Psoas muscle (tissue), 8 donors: ENCODE results near the gene SAMD13. TPM values are rescaled to one million over a fixed set of nuclear protein-coding genes. Genes with fewer than 3 reads are reported as not detected.

Experiments used
- ATAC-seq, 4 donors: fragments of 200-7000 bp; cut with Tn5 transposase; one replicate each; pipeline ENCODE4 v1.9.1; 2020; ENCODE audit warnings: moderate library complexity in 3 of 4, mild to moderate bottlenecking in 2 of 4
- DNase-seq, 2 donors: peaks; one replicate each; pipeline ENCODE4 v3.0.0-alpha.2; 2020
- H3K27ac ChIP-seq: fragments of 200-600 bp; one replicate; pipeline ENCODE4 v1.8.0; 2022
- H3K27me3 ChIP-seq, 3 donors: fragments of 200-600 bp in 1 of 3; one replicate each; pipeline versions ENCODE4 v1.6.1 to v1.8.0; 2013 to 2022; ENCODE audit warnings: low read length in 2 of 3, mild to moderate bottlenecking in 2 of 3, moderate library complexity in 1 of 3; ENCODE audit not compliant: insufficient read depth in 3 of 3
- H3K36me3 ChIP-seq, 2 donors: fragments of 200-600 bp in 1 of 2; one replicate each; pipeline versions ENCODE4 v1.6.1 to v1.8.0; 2013 to 2022; ENCODE audit warnings: low read depth in 1 of 2, mild to moderate bottlenecking in 1 of 2, moderate library complexity in 1 of 2; ENCODE audit not compliant: insufficient read depth in 1 of 2
- H3K4me1 ChIP-seq: fragments of 200-600 bp; one replicate; pipeline ENCODE4 v1.8.0; 2022
- H3K4me3 ChIP-seq: fragments of 200-600 bp; one replicate; pipeline ENCODE4 v1.8.0; 2022; ENCODE audit warnings: mild to moderate bottlenecking
- H3K9me3 ChIP-seq: fragments of 200-600 bp; one replicate; pipeline ENCODE4 v1.8.0; 2022
- WGBS, 3 donors: extraction: QIAGEN DNeasy Blood & Tissue Kit; methylation state at CpG; one replicate each; pipeline versions ENCODE4 v1.1.6 to v1.1.7; 2013; 5-methylcytosine and 5-hydroxymethylcytosine counted together
- intact Hi-C, 2 donors: fragments of 100-400 bp; cut with DNase I; formaldehyde crosslinking; loops; one replicate each; pipeline versions ENCODE4 v1.11.0 to v1.14.2; 2022
- long read RNA-seq, 2 donors: library from polyadenylated mRNA; unstranded; transcript quantifications; one replicate each; pipeline ENCODE4 v2.0.0, GENCODE V29; 2021
- polyA plus RNA-seq, 3 donors: library from polyadenylated mRNA; stranded (reverse); fragments of 200-250 nt; gene quantifications; one replicate each; pipeline ENCODE4 v1.2.3, GENCODE V29; 2013
- total RNA-seq, 4 donors: library from RNA; stranded (reverse); fragmentation: NEBNext Ultra II Directional in 2 of 4; extraction: Animal tissue kit (Norgen Biotek cat#: 25700) in 2 of 4; gene quantifications; one replicate each; pipeline versions ENCODE4 v1.2.1 to v1.2.4, GENCODE V29; 2021 to 2023
- TF ChIP-seq, protein P1 (sequence below): fragments of 200-600 bp; IDR thresholded peaks from one replicate; pipeline ENCODE4 v1.8.0; 2022; ENCODE audit warnings: antibody characterized with exemption
- donor health status: healthy with polysubstance abuse.
- donor health status: DM: no; HTN: no; CAD: no; lungs with moderate emphysema.
- donor health status: Bipolar disorder and iron deficiency.
- donor health status: healthy.
- donor health status: DM: yes; HTN: yes; CAD: no.
- donor health status: DM: no; HTN: no; CAD: no.
- donor health status: DM: no; HTN: no; CAD: no.
- donor health status: DM: yes; HTN: yes; CAD: no.

The SAMD13 gene, protein sequence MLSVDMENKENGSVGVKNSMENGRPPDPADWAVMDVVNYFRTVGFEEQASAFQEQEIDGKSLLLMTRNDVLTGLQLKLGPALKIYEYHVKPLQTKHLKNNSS
- total RNA-seq (1 to 10 TPM in 2 of 4 donors, under 1 TPM in 2; 0.65 to 3.2 (median 1.3) TPM), polyA plus RNA-seq (1 to 10 TPM in 2 of 3 donors, under 1 TPM in 1; 0.53 to 6.8 (median 5.5) TPM)
- long read RNA-seq, donor 1 = 0 reads
- long read RNA-seq, donor 2 = 0 reads

DNA sequence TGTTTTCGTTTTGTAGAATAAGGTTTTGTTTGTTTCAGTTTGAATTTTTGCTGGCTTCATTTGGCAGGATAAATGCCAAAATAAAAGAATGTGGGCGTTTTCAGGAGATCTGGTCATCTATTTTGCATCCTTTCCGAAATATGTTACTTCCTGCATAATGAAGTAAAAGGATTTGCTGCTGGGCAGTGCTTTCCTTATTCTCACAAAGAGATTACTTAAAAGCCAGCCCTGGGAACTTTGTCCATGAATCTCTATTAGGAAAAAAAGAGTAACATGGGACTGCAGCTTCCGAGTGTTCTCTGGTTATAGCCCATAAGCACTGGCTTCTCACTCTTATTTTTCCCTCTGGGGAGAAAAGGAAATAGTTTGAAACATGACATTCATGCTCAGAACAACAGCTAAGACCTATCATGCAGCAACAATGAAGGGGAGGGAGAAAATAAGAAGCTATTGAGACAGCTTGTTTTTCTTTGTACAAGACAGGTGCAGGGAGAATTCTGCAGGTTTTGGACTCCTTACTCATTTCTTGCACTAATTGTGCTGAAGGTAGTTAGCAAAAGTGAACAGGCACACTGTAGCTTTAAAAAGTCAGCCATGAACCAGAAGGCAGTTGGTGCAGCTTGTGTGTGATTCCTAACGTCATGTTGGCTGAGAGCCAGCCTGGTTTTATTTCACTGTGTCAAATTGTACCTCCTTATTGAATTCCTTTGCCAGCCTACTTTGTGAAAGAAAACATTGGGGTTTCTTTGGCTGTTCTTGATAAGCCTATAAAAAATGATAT lies at the start of gene SAMD13:
Gene SAMD13 (plus strand): TSS at position 705 of the 781 bp plus-strand sequence. CDS start 1,527 bp downstream, outside the sequence.
- WGBS, 3 donors = 7 to 9% (median 7%) methylated on average over 5 of the region's 5 CpGs
- TF ChIP-seq, protein P1, sequence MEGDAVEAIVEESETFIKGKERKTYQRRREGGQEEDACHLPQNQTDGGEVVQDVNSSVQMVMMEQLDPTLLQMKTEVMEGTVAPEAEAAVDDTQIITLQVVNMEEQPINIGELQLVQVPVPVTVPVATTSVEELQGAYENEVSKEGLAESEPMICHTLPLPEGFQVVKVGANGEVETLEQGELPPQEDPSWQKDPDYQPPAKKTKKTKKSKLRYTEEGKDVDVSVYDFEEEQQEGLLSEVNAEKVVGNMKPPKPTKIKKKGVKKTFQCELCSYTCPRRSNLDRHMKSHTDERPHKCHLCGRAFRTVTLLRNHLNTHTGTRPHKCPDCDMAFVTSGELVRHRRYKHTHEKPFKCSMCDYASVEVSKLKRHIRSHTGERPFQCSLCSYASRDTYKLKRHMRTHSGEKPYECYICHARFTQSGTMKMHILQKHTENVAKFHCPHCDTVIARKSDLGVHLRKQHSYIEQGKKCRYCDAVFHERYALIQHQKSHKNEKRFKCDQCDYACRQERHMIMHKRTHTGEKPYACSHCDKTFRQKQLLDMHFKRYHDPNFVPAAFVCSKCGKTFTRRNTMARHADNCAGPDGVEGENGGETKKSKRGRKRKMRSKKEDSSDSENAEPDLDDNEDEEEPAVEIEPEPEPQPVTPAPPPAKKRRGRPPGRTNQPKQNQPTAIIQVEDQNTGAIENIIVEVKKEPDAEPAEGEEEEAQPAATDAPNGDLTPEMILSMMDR = no peak
- Histone ChIP-seq H3K4me1 (peaks cover 31% of the 10 kb centered on the region), H3K4me3 (peak within 1 kb of the TSS; percentile 96), H3K27ac (peak within 1 kb of the TSS; percentile 95), H3K27me3 (no peaks in the 10 kb centered on the region), H3K9me3 (no peaks in the 10 kb centered on the region), H3K36me3 (no peaks in the 10 kb centered on the region)
- intact Hi-C loops = loop anchor here (5.0 to 10.0 kb wide), 4 partner anchors 61 to 206 kb away; partner anchors contain the start of genes GNG5 (in 1 of the 2) and SPATA1 (in 1 of the 2)
- ATAC-seq = peak; percentile 48 to 66 (median 58)
- peak; percentile 50 to 65 for DNase-seq

DNA sequence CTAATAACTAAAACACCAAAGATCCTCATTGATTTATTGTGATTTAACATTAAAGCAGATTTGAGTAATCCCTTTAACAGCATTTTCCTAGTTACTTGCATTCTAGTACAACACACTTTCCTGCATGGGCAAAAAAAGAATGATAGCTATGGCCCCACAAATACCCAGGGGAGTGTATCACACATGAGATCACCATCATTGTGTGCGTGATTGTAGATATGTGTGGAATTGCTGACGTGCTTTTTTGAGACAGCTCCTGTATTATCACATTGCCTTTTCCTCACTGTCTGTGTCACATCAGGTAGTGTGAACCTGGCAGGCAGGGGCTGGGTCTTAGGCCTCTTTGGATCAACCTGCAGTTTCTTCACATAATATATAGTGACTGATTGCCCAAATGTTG lies 48.5 kb upstream of the SAMD13 start:
- TF ChIP-seq, protein P1 = no peak
- no peak for DNase-seq
- H3K4me3 ChIP-seq = no peak overlapping the region
- peak in 2 of 4 donors; percentile 27 to 28 for ATAC-seq
- H3K4me1 ChIP-seq = peaks cover 8% of the 10 kb centered on the region
- peaks cover 5% of the 10 kb centered on the region for H3K9me3 ChIP-seq
- intact Hi-C loops = no loop called here
- H3K36me3 ChIP-seq = no peaks in the 10 kb centered on the region
- no peaks in the 10 kb centered on the region for H3K27me3 ChIP-seq
- 31 to 39% (median 36%) methylated on average over 2 of the region's 2 CpGs for WGBS, 3 donors
- no peak overlapping the region for H3K27ac ChIP-seq

DNA sequence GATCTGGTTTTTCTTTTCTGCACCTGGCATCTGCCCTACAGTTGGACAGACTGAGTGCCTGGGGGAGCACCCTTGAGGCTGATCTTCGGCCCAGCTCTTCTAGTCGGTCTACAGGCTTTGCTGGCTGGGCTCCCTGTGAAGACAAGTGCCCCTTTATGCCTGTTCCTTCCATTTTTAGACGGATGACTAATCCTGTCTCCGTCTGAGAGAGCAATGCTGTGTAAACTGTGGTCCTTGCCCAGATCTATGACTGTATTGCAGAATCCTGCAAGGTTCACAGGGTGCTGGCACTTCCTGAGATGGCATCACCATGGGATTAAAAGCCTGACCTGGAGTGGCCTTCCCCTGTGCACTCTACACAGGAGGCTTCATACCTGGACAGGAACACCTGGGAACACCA lies 47.6 kb upstream of the SAMD13 start:
- WGBS, 3 donors = 20 to 32% (median 24%) methylated on average over 4 of the region's 4 CpGs
- ATAC-seq = peak; percentile 98 to 99 (median 99)
- Histone ChIP-seq H3K9me3 (peaks cover 5% of the 10 kb centered on the region), H3K36me3 (no peaks in the 10 kb centered on the region), H3K27ac (no peak overlapping the region), H3K27me3 (no peaks in the 10 kb centered on the region), H3K4me1 (peaks cover 8% of the 10 kb centered on the region), H3K4me3 (no peak overlapping the region)
- DNase-seq = peak; percentile 34 to 68
- TF ChIP-seq, protein P1 = no peak
- intact Hi-C loops = no loop called here

DNA sequence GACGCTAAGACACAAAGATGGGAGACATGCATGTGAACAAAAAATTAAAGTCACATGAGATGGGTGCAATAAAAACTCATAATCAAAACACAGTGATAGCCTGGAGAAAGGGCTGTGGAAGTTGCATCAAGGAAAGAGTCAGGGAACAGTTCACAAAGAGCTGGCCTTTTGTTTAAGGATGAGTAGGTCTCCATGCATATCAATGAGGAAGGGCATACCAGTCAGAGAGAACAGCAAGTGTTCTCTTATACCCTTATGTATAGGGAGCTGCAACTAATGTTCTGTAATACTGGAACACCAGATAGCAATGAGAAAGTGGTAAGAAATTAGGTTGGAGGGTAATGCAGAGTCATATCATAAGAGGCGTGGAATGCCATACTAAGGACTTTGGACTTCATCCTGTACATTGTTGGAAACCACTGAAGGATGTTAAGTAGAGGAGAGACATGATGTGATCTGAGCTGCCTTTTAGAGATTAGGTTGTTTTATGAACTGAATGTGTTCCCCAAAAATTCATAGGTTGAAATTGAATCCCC lies 46.7 kb upstream of the SAMD13 start:
- H3K4me1 ChIP-seq = peaks cover 8% of the 10 kb centered on the region
- no peak overlapping the region for H3K4me3 ChIP-seq
- no peak for ATAC-seq
- no peaks in the 10 kb centered on the region for H3K27me3 ChIP-seq
- no peak overlapping the region for H3K27ac ChIP-seq
- TF ChIP-seq, protein P1 = no peak
- DNase-seq = no peak
- intact Hi-C loops = no loop called here
- no peaks in the 10 kb centered on the region for H3K36me3 ChIP-seq
- peaks cover 5% of the 10 kb centered on the region for H3K9me3 ChIP-seq
- 93 to 99% (median 93%) methylated on average over 2 of the region's 2 CpGs for WGBS, 3 donors
